Dedifferentiated amniotic fluid mesenchymal stem cell (primary cell): ENCODE measurements around the gene MIEF1.

Experiments
- DNase-seq: peaks from one replicate; pipeline ENCODE4 v3.0.0-alpha.2; 2016; ENCODE audit errors: extremely low spot score

The MIEF1 gene

GRCh38 chr22:39470451-39471291 lies 31.4 kb upstream of the MIEF1 start:
- no peak for DNase-seq

GRCh38 chr22:39471381-39472141 lies 30.5 kb upstream of the MIEF1 start:
- DNase-seq, result peak; percentile 48

- no peak for DNase-seq
Measured at GRCh38 chr22:39472570-39473556, 29.2 kb upstream of the MIEF1 start.

- DNase-seq, result no peak
Measured at GRCh38 chr22:39473851-39474250, 28.2 kb upstream of the MIEF1 start.

GRCh38 chr22:39474351-39475111 lies 27.6 kb upstream of the MIEF1 start:
- peak; percentile 46 for DNase-seq

- DNase-seq, result no peak
Measured at GRCh38 chr22:39475337-39475736, 26.8 kb upstream of the MIEF1 start.

- DNase-seq, result no peak
Measured at GRCh38 chr22:39475902-39476301, 26.2 kb upstream of the MIEF1 start.

GRCh38 chr22:39476664-39477063 lies 25.4 kb upstream of the MIEF1 start:
- DNase-seq, result no peak

- no peak for DNase-seq
Measured at GRCh38 chr22:39477542-39477941, 24.5 kb upstream of the MIEF1 start.

- no peak for DNase-seq
Measured at GRCh38 chr22:39478441-39478850, 23.6 kb upstream of the MIEF1 start.

GRCh38 chr22:39479254-39479653 lies 22.8 kb upstream of the MIEF1 start:
- DNase-seq, result no peak

GRCh38 chr22:39480557-39480956 lies 21.5 kb upstream of the MIEF1 start:
- DNase-seq, result no peak

- DNase-seq, result no peak
Measured at GRCh38 chr22:39481054-39481453, 21.0 kb upstream of the MIEF1 start.

GRCh38 chr22:39481595-39481994 lies 20.5 kb upstream of the MIEF1 start:
- DNase-seq, result no peak

GRCh38 chr22:39482768-39483167 lies 19.3 kb upstream of the MIEF1 start:
- DNase-seq, result no peak

- DNase-seq, result no peak
Measured at GRCh38 chr22:39486951-39487825, 14.9 kb upstream of the MIEF1 start.

GRCh38 chr22:39487826-39488520 lies 14.1 kb upstream of the MIEF1 start:
- DNase-seq, result no peak

- no peak for DNase-seq
Measured at GRCh38 chr22:39488563-39489083, 13.5 kb upstream of the MIEF1 start.
